Vagina (tissue), 2 donors: ENCODE results near the gene C1orf216. TPM values are rescaled to one million over a fixed set of nuclear protein-coding genes. Genes with fewer than 3 reads are reported as not detected.
"Not testable (repeated sequence)": the region's sequence is repeated elsewhere in the genome, so short reads cannot be mapped to it uniquely, and the experiment has no call there.

Experiments used
- DNase-seq, 2 donors: peaks; one replicate each; pipeline ENCODE4 v3.0.0-alpha.2; 2017; ENCODE audit errors: extremely low spot score in 2 of 2
- H3K27ac ChIP-seq: fragments of 200-600 bp; sonication (generic); one replicate; pipeline ENCODE4 v1.5.1; 2019
- H3K27me3 ChIP-seq: fragments of 200-600 bp; sonication (generic); one replicate; pipeline ENCODE4 v1.5.1; 2019
- H3K36me3 ChIP-seq, 2 donors: fragments of 200-600 bp; sonication (generic); one replicate each; pipeline ENCODE4 v1.5.1; 2017 to 2019
- H3K4me1 ChIP-seq: fragments of 200-600 bp; sonication (generic); one replicate; pipeline ENCODE4 v1.5.1; 2019
- H3K4me3 ChIP-seq, 2 donors: fragments of 200-600 bp; sonication (generic); 1 replicate in 1 of 2; 2 replicates in 1 of 2; pipeline ENCODE4 v1.5.1; 2016 to 2019
- H3K9me3 ChIP-seq: fragments of 200-600 bp; sonication (generic); one replicate; pipeline ENCODE4 v1.5.1; 2019
- POLR2A ChIP-seq, 2 donors: fragments of 450-650 bp; IDR thresholded peaks; one replicate each; pipeline ENCODE4 v1.6.1; 2017; ENCODE audit warnings: antibody characterized with exemption in 2 of 2, mild to moderate bottlenecking in 2 of 2, moderate library complexity in 2 of 2
- POLR2AphosphoS5 ChIP-seq, 2 donors: sonication (generic); formaldehyde crosslinking; IDR thresholded peaks; one replicate each; pipeline ENCODE4 v1.9.0; 2017; ENCODE audit warnings: antibody characterized with exemption in 2 of 2, mild to moderate bottlenecking in 2 of 2, low read depth in 1 of 2; ENCODE audit not compliant: insufficient read depth in 1 of 2
- intact Hi-C: fragments of 100-400 bp; cut with DNase I; formaldehyde crosslinking; loops from one replicate; pipeline ENCODE4 v1.15.1; 2023
- total RNA-seq: library from RNA; depleted of rRNA; stranded (reverse); fragments of >200 nt; gene quantifications from one replicate; pipeline ENCODE4 v1.2.3, GENCODE V29; 2016
- TF ChIP-seq, protein P1 (sequence below), 3 experiments: fragments of 450-650 bp in 2 of 3; fragments of 200-600 bp in 1 of 3; sonication (generic) in 1 of 3; IDR thresholded peaks; one replicate each; pipeline ENCODE4 v1.5.1; 2017 to 2019; ENCODE audit warnings: antibody characterized with exemption in 3 of 3, mild to moderate bottlenecking in 2 of 3, moderate library complexity in 2 of 3

The C1orf216 gene
- total RNA-seq, 1 donor from 2014 or later = 12.5 TPM

DNA sequence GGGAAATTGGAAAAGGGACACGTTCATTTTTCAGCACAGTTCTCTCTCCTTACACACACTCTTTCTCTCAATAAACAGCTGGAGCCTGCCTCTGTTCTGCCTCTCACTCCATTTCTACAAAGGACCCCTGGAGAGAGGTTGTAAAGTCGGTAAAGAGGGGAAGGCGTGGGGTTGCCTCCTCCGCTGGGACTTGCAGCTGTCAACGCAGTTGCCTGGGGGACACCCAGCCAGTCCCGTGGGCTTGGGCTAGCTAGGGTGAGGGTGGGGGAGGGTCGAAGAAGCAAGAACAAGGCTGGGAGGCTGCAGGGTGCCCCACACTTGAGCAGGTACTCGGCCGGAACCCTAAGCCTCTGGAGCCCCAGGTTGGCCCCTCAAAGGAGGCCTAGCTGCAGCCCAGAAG, 27.6 kb downstream of the C1orf216 start:
- DNase-seq = no peak
- Histone ChIP-seq H3K27ac (no peak overlapping the region), H3K9me3 (no peaks in the 10 kb centered on the region), H3K4me1 (no peaks in the 10 kb centered on the region), H3K4me3 (no peak overlapping the region), H3K36me3 (no peaks in the 10 kb centered on the region), H3K27me3 (no peaks in the 10 kb centered on the region)
- no peak for TF ChIP-seq POLR2AphosphoS5 (IDR thresholded peaks at IDR 0.05; ENCODE audit: insufficient read depth in 1 of 2, low read depth in 1 of 2)
- TF ChIP-seq, protein P1, sequence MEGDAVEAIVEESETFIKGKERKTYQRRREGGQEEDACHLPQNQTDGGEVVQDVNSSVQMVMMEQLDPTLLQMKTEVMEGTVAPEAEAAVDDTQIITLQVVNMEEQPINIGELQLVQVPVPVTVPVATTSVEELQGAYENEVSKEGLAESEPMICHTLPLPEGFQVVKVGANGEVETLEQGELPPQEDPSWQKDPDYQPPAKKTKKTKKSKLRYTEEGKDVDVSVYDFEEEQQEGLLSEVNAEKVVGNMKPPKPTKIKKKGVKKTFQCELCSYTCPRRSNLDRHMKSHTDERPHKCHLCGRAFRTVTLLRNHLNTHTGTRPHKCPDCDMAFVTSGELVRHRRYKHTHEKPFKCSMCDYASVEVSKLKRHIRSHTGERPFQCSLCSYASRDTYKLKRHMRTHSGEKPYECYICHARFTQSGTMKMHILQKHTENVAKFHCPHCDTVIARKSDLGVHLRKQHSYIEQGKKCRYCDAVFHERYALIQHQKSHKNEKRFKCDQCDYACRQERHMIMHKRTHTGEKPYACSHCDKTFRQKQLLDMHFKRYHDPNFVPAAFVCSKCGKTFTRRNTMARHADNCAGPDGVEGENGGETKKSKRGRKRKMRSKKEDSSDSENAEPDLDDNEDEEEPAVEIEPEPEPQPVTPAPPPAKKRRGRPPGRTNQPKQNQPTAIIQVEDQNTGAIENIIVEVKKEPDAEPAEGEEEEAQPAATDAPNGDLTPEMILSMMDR (IDR thresholded peaks at IDR 0.05) = no peak
- no peak for TF ChIP-seq POLR2A (IDR thresholded peaks at IDR 0.05)
- intact Hi-C loops = no loop called here

DNA sequence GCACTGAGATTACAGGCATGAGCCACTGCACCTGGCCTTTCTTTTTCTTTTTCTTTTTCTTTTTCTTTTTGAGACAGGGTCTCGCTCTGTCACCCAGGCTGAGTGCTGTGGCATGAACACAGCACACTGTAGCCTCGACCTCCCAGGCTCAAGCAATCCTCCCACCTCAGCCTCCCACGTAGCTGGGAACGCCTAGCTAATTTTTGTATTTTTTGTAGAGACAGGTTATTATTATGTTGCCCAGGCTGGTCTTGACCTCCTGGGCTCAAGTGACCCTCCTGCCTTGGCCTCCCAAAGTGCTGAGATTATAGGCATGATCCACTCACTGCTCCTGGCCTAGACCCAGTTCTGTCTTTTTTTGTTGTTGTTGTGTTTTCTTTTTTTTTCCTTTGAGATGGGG, 28.6 kb downstream of the C1orf216 start:
- H3K27me3 ChIP-seq, H3K4me3 ChIP-seq, intact Hi-C loops, H3K9me3 ChIP-seq, H3K4me1 ChIP-seq, H3K27ac ChIP-seq, DNase-seq, H3K36me3 ChIP-seq: not testable (repeated sequence)

DNA sequence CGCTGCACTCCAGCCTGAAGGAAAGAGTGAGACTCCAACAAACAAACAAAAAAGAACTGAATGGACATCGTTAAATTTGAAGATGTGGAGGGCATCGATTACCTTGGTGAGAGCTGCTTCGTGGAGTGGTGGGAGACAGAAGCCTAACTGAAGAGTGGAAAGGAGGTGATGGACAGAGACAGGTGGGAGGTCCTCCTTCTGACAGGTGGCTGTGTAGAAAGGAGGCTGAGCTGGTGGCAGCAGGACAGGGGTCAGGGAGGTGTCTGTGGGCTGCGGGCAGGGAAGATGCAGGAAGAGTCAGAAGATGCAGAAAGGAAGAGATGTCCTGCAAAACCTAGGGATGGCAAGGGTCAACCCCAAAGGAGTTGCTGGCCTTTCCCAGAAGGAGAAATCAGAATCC, 30.5 kb downstream of the C1orf216 start:
- no peaks in the 10 kb centered on the region for H3K36me3 ChIP-seq
- intact Hi-C loops = no loop called here
- no peak overlapping the region for H3K4me3 ChIP-seq
- no peak for TF ChIP-seq POLR2A (IDR thresholded peaks at IDR 0.05)
- no peaks in the 10 kb centered on the region for H3K4me1 ChIP-seq
- H3K9me3 ChIP-seq = no peaks in the 10 kb centered on the region
- no peaks in the 10 kb centered on the region for H3K27me3 ChIP-seq
- DNase-seq = no peak
- H3K27ac ChIP-seq = no peak overlapping the region

DNA sequence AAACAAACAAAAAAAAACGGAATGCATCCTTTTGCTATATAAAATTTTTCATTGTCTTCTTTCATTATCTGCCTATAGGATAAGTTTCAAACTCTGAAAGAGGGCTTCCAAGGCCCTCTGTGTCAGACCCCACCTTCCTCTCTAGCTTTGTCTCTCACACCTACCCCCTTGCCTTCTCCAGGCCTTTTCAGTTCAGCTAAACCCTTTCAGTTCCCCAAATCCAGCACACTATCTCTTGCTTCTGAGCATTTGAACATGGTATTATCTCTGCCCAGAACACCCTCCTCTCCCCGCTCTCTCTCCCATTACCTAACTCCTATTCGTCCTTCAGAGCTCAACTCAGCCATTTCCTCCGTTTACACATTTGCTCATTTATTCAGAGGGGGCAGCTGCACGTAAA, 35.7 kb downstream of the C1orf216 start:
- Histone ChIP-seq H3K36me3 (no peaks in the 10 kb centered on the region), H3K27ac (no peak overlapping the region), H3K27me3 (no peaks in the 10 kb centered on the region), H3K4me3 (no peak overlapping the region), H3K9me3 (no peaks in the 10 kb centered on the region), H3K4me1 (no peaks in the 10 kb centered on the region)
- intact Hi-C loops = no loop called here
- no peak for DNase-seq
- TF ChIP-seq POLR2AphosphoS5 (IDR thresholded peaks at IDR 0.05; ENCODE audit: insufficient read depth in 1 of 2, low read depth in 1 of 2) (no peak), POLR2A (IDR thresholded peaks at IDR 0.05) (no peak)
- TF ChIP-seq, protein P1 (IDR thresholded peaks at IDR 0.05) = no peak

DNA sequence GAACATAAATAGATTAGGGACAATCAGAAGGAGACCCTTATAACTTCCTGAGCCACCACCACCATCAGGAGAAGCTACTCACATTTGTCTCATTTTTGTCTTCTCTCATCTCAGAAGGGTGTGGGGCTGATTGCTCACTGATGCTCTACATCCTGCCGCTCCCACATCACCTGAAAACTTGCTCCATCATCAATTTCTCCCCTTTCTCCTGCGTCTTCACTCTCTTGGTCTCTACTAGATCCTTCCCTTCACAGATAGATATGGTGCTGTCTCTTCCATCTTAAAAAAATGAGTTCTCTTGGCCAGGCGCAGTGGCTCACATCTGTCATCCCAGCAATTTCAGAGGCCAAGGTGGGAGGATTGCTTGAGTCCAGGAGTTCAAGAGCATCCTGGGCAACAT, 38.4 kb downstream of the C1orf216 start:
- intact Hi-C loops = no loop called here
- no peaks in the 10 kb centered on the region for H3K9me3 ChIP-seq
- DNase-seq = no peak
- H3K27ac ChIP-seq = no peak overlapping the region
- H3K36me3 ChIP-seq = no peaks in the 10 kb centered on the region
- no peak for TF ChIP-seq POLR2AphosphoS5 (IDR thresholded peaks at IDR 0.05; ENCODE audit: insufficient read depth in 1 of 2, low read depth in 1 of 2)
- TF ChIP-seq POLR2A (IDR thresholded peaks at IDR 0.05) = no peak
- TF ChIP-seq, protein P1 (IDR thresholded peaks at IDR 0.05) = no peak
- H3K4me1 ChIP-seq = no peaks in the 10 kb centered on the region
- no peak overlapping the region for H3K4me3 ChIP-seq
- H3K27me3 ChIP-seq = no peaks in the 10 kb centered on the region

DNA sequence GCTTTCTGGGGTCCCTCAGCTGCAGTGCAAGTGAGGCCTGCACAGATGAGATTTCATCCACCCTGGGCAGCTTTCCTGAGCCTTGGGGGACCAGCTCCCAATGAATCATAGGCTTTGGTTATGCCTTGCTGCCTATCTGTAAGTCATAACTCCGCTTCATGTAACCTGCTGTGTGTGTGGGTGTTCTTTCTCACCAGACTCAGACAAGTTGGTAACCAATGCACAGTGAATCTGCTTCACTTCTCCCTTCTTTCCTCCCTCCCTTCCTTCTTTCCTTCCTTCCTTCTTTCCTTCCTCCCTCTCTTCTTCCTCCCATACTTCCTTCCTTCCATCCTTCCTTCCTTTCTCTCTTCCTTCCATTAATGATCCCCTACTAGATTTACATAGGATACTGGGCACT, 42.9 kb downstream of the C1orf216 start:
- no peaks in the 10 kb centered on the region for H3K4me1 ChIP-seq
- H3K9me3 ChIP-seq = no peaks in the 10 kb centered on the region
- H3K4me3 ChIP-seq = no peak overlapping the region
- no peak for DNase-seq
- no peaks in the 10 kb centered on the region for H3K36me3 ChIP-seq
- no peak for TF ChIP-seq POLR2AphosphoS5 (IDR thresholded peaks at IDR 0.05; ENCODE audit: insufficient read depth in 1 of 2, low read depth in 1 of 2)
- TF ChIP-seq, protein P1 (IDR thresholded peaks at IDR 0.05) = no peak
- TF ChIP-seq POLR2A (IDR thresholded peaks at IDR 0.05) = no peak
- no peaks in the 10 kb centered on the region for H3K27me3 ChIP-seq
- no peak overlapping the region for H3K27ac ChIP-seq
- intact Hi-C loops = no loop called here
